ENCODE results near the gene EGF.

EGF gene

GRCh38 chr4:110020139-110020538, 107.5 kb downstream of the EGF start:
- no peak overlapping the region for H3K23ac ChIP-seq (ENCODE audit: low read length)
- H3K4me2 ChIP-seq (ENCODE audit: low read length): no peak overlapping the region
- DNase-seq: peak in 1 of 2 donors; percentile 26
- peaks cover 2% of the 10 kb centered on the region for H3K79me1 ChIP-seq (ENCODE audit: low read length)
- H3K27me3 ChIP-seq (ENCODE audit: insufficient read depth, low read length): no peaks in the 10 kb centered on the region
- peaks cover 2% of the 10 kb centered on the region for H3K79me2 ChIP-seq (ENCODE audit: control insufficient read depth, insufficient read depth, low read length, poor library complexity)
- H2AK5ac ChIP-seq (ENCODE audit: low read length): no peak overlapping the region
- peaks cover 0 to 5% of the 10 kb centered on the region in 2 experiments for H3K4me1 ChIP-seq (ENCODE audit: control insufficient read depth in 1 of 2, insufficient read depth in 2 of 2, low read length in 2 of 2)
- no peak overlapping the region for H2BK120ac ChIP-seq (ENCODE audit: insufficient read depth, low read length, poor library complexity)
- no peak overlapping the region for H2BK12ac ChIP-seq (ENCODE audit: low read length)
- H3K4ac ChIP-seq (ENCODE audit: low read depth, low read length): no peak overlapping the region
- H4K12ac ChIP-seq (ENCODE audit: low read depth, low read length): no peak overlapping the region
- H3K27ac ChIP-seq (ENCODE audit: low read depth, low read length): peak overlapping the region; percentile 28
- no peak overlapping the region for H2BK5ac ChIP-seq (ENCODE audit: low read depth, low read length, poor library complexity)
- no peaks in the 10 kb centered on the region for H3K36me3 ChIP-seq (ENCODE audit: control insufficient read depth in 1 of 2, insufficient read depth in 2 of 2, low read length in 2 of 2)
- no peak overlapping the region for H3K4me3 ChIP-seq (ENCODE audit: low read depth, low read length)
- H3K18ac ChIP-seq (ENCODE audit: low read length): no peak overlapping the region
- no peak overlapping the region for H3K14ac ChIP-seq (ENCODE audit: low read length)
- H4K8ac ChIP-seq (ENCODE audit: low read depth, low read length): no peak overlapping the region
- H3K9me3 ChIP-seq (ENCODE audit: insufficient read depth, low read depth, low read length): no peaks in the 10 kb centered on the region
- no peak overlapping the region for H2AFZ ChIP-seq (ENCODE audit: insufficient read depth, low read length, poor library complexity)
- no peak overlapping the region for H4K91ac ChIP-seq (ENCODE audit: low read depth, low read length)
- H3K9ac ChIP-seq (ENCODE audit: low read length): no peak overlapping the region
- no CpG with 5 or more reads among the region's 5 CpGs for WGBS (ENCODE audit: extremely low coverage, insufficient coverage, insufficient read length)

- Histone ChIP-seq H3K4me2 (ENCODE audit: low read length) (no peak overlapping the region), H3K18ac (ENCODE audit: low read length) (no peak overlapping the region), H3K9ac (ENCODE audit: low read length) (no peak overlapping the region)
Measured at GRCh38 chr4:110020646-110021443, 108.2 kb downstream of the EGF start.

GRCh38 chr4:110022457-110022856, 109.8 kb downstream of the EGF start:
- no peak overlapping the region for H2BK120ac ChIP-seq (ENCODE audit: insufficient read depth, low read length, poor library complexity)
- no peak overlapping the region for H3K27ac ChIP-seq (ENCODE audit: low read depth, low read length)
- H3K4me1 ChIP-seq (ENCODE audit: control insufficient read depth in 1 of 2, insufficient read depth in 2 of 2, low read length in 2 of 2): peaks cover 0 to 5% of the 10 kb centered on the region in 2 experiments
- no peak overlapping the region for H2AK5ac ChIP-seq (ENCODE audit: low read length)
- no peak overlapping the region for H3K4ac ChIP-seq (ENCODE audit: low read depth, low read length)
- no peak overlapping the region for H4K8ac ChIP-seq (ENCODE audit: low read depth, low read length)
- H2BK5ac ChIP-seq (ENCODE audit: low read depth, low read length, poor library complexity): no peak overlapping the region
- H3K36me3 ChIP-seq (ENCODE audit: control insufficient read depth in 1 of 2, insufficient read depth in 2 of 2, low read length in 2 of 2): no peaks in the 10 kb centered on the region
- H3K4me3 ChIP-seq (ENCODE audit: low read depth, low read length): no peak overlapping the region
- no peak overlapping the region for H3K14ac ChIP-seq (ENCODE audit: low read length)
- H3K9me3 ChIP-seq (ENCODE audit: insufficient read depth, low read depth, low read length): no peaks in the 10 kb centered on the region
- H3K9ac ChIP-seq (ENCODE audit: low read length): no peak overlapping the region
- H2AFZ ChIP-seq (ENCODE audit: insufficient read depth, low read length, poor library complexity): no peak overlapping the region
- no peak overlapping the region for H3K4me2 ChIP-seq (ENCODE audit: low read length)
- peaks cover 2% of the 10 kb centered on the region for H3K79me1 ChIP-seq (ENCODE audit: low read length)
- H3K79me2 ChIP-seq (ENCODE audit: control insufficient read depth, insufficient read depth, low read length, poor library complexity): peaks cover 2% of the 10 kb centered on the region
- no peak for DNase-seq
- no peak overlapping the region for H3K18ac ChIP-seq (ENCODE audit: low read length)
- H4K12ac ChIP-seq (ENCODE audit: low read depth, low read length): no peak overlapping the region
- no peaks in the 10 kb centered on the region for H3K27me3 ChIP-seq (ENCODE audit: insufficient read depth, low read length)
- H2BK12ac ChIP-seq (ENCODE audit: low read length): no peak overlapping the region
- H3K23ac ChIP-seq (ENCODE audit: low read length): no peak overlapping the region
- no peak overlapping the region for H4K91ac ChIP-seq (ENCODE audit: low read depth, low read length)
- WGBS (ENCODE audit: extremely low coverage, insufficient coverage, insufficient read length): no CpG with 5 or more reads among the region's 4 CpGs

More at GRCh38 chr4:110020646-110021443, 108.2 kb downstream of the EGF start:
- no CpG with 5 or more reads among the region's 4 CpGs for WGBS (ENCODE audit: extremely low coverage, insufficient coverage, insufficient read length)
- Histone ChIP-seq H2AK5ac (ENCODE audit: low read length) (no peak overlapping the region), H2BK12ac (ENCODE audit: low read length) (no peak overlapping the region), H2BK120ac (ENCODE audit: insufficient read depth, low read length, poor library complexity) (no peak overlapping the region), H3K79me2 (ENCODE audit: control insufficient read depth, insufficient read depth, low read length, poor library complexity) (peaks cover 2% of the 10 kb centered on the region), H4K91ac (ENCODE audit: low read depth, low read length) (no peak overlapping the region), H3K27me3 (ENCODE audit: insufficient read depth, low read length) (no peaks in the 10 kb centered on the region), H3K23ac (ENCODE audit: low read length) (no peak overlapping the region), H3K4ac (ENCODE audit: low read depth, low read length) (no peak overlapping the region), H3K36me3 (ENCODE audit: control insufficient read depth in 1 of 2, insufficient read depth in 2 of 2, low read length in 2 of 2) (no peaks in the 10 kb centered on the region), H3K79me1 (ENCODE audit: low read length) (peaks cover 2% of the 10 kb centered on the region), H3K4me1 (ENCODE audit: control insufficient read depth in 1 of 2, insufficient read depth in 2 of 2, low read length in 2 of 2) (peaks cover 0 to 5% of the 10 kb centered on the region in 2 experiments), H4K8ac (ENCODE audit: low read depth, low read length) (no peak overlapping the region), H3K9me3 (ENCODE audit: insufficient read depth, low read depth, low read length) (no peaks in the 10 kb centered on the region), H3K27ac (ENCODE audit: low read depth, low read length) (no peak overlapping the region), H2AFZ (ENCODE audit: insufficient read depth, low read length, poor library complexity) (no peak overlapping the region), H4K12ac (ENCODE audit: low read depth, low read length) (no peak overlapping the region), H3K14ac (ENCODE audit: low read length) (no peak overlapping the region), H3K4me3 (ENCODE audit: low read depth, low read length) (no peak overlapping the region), H2BK5ac (ENCODE audit: low read depth, low read length, poor library complexity) (no peak overlapping the region)
- no peak for DNase-seq

GRCh38 chr4:110025056-110025455, 112.4 kb downstream of the EGF start:
- Histone ChIP-seq H3K4me3 (ENCODE audit: low read depth, low read length) (no peak overlapping the region), H4K91ac (ENCODE audit: low read depth, low read length) (no peak overlapping the region), H4K8ac (ENCODE audit: low read depth, low read length) (no peak overlapping the region), H3K18ac (ENCODE audit: low read length) (no peak overlapping the region), H3K4me2 (ENCODE audit: low read length) (no peak overlapping the region), H2BK12ac (ENCODE audit: low read length) (no peak overlapping the region), H3K9ac (ENCODE audit: low read length) (no peak overlapping the region), H3K27ac (ENCODE audit: low read depth, low read length) (no peak overlapping the region), H3K4ac (ENCODE audit: low read depth, low read length) (no peak overlapping the region), H3K14ac (ENCODE audit: low read length) (no peak overlapping the region), H3K4me1 (ENCODE audit: control insufficient read depth in 1 of 2, insufficient read depth in 2 of 2, low read length in 2 of 2) (peaks cover 0 to 5% of the 10 kb centered on the region in 2 experiments), H2BK5ac (ENCODE audit: low read depth, low read length, poor library complexity) (no peak overlapping the region), H3K36me3 (ENCODE audit: control insufficient read depth in 1 of 2, insufficient read depth in 2 of 2, low read length in 2 of 2) (no peaks in the 10 kb centered on the region), H3K27me3 (ENCODE audit: insufficient read depth, low read length) (no peaks in the 10 kb centered on the region), H3K9me3 (ENCODE audit: insufficient read depth, low read depth, low read length) (no peaks in the 10 kb centered on the region), H2BK120ac (ENCODE audit: insufficient read depth, low read length, poor library complexity) (no peak overlapping the region), H2AK5ac (ENCODE audit: low read length) (no peak overlapping the region), H3K23ac (ENCODE audit: low read length) (no peak overlapping the region), H3K79me2 (ENCODE audit: control insufficient read depth, insufficient read depth, low read length, poor library complexity) (no peaks in the 10 kb centered on the region), H2AFZ (ENCODE audit: insufficient read depth, low read length, poor library complexity) (no peak overlapping the region), H3K79me1 (ENCODE audit: low read length) (no peaks in the 10 kb centered on the region), H4K12ac (ENCODE audit: low read depth, low read length) (no peak overlapping the region)
- WGBS (ENCODE audit: extremely low coverage, insufficient coverage, insufficient read length): no CpG with 5 or more reads among the region's 1 CpG
- no peak for DNase-seq

All from trophoblast cell (in vitro differentiated cells and primary cell).